A549 (cell line): ENCODE measurements around the gene MITF.

Source experiments
- BCL3 ChIP-seq: fragments of >200 bp; sonication (Bioruptor Twin); formaldehyde crosslinking; IDR thresholded peaks from 3 replicates; pipeline ENCODE4 v1.6.1; 2016
- CBX2 ChIP-seq: fragments of 200-600 bp; sonication (generic); IDR thresholded peaks from 2 replicates; pipeline ENCODE4 v1.6.1; 2016; ENCODE audit warnings: low read depth, mild to moderate bottlenecking, borderline replicate concordance
- CTCF ChIP-seq: fragments of >200 bp; sonication (Bioruptor Twin); formaldehyde crosslinking; IDR thresholded peaks from 3 replicates; pipeline ENCODE4 v1.5.1; 2016
- JUNB ChIP-seq: fragments of >200 bp; sonication (Bioruptor Twin); formaldehyde crosslinking; IDR thresholded peaks from 2 replicates; pipeline ENCODE4 v1.6.1; 2016
- MYC ChIP-seq: IDR thresholded peaks from 2 replicates; pipeline ENCODE4 v1.6.1; 2012; ENCODE audit warnings: mild to moderate bottlenecking, inconsistent platforms, low read length, improper control_type of control experiment, borderline replicate concordance
- POLR2A ChIP-seq: IDR thresholded peaks from 2 replicates; pipeline ENCODE4 v1.6.1; 2012; ENCODE audit warnings: mild to moderate bottlenecking, low read length
- ZC3H11A ChIP-seq: fragments of 450-650 bp; IDR thresholded peaks from 2 replicates; pipeline ENCODE4 v1.6.1; 2014; ENCODE audit warnings: antibody characterized with exemption, mild to moderate bottlenecking
- ZSCAN20 ChIP-seq: fragments of 250-450 bp; sonication (Bioruptor Pico); IDR thresholded peaks from 2 replicates; pipeline ENCODE4 v1.8.0; 2022; ENCODE audit warnings: mild to moderate bottlenecking, moderate library complexity
- TF ChIP-seq, protein P1 (sequence below): IDR thresholded peaks from 2 replicates; pipeline ENCODE4 v1.6.1; 2012

DNA sequence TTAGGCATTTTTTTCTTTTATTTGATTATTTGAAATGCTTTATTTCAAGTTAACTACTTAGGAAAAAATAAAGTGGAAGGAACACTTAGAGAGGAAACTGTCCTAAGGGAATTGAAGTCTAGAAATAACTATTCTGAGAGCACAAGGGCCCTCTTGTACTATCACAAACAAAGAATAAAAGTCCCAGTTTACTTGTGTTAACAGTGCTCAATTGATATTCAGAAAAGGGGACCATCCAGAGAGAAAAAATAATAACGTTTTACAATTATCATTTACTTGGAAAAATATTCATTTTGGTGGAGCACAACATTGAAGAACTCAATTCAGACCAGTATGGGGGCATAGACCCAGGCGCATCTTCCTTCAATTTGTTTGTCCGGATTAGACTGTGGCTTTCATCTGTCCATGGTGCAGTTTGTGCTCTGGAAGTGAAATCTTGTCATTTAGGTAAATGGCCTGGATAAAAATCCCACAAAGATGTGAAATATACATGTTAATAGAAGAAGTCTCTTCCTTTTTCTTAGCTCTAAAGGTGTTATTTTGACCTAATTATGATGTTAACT, 205.7 kb downstream of the MITF start:
- TF ChIP-seq BCL3 (no peak), CTCF (no peak), POLR2A (no peak), MYC (no peak), CBX2 (no peak), JUNB (no peak), ZC3H11A (no peak), ZSCAN20 (no peak)
- TF ChIP-seq, protein P1, sequence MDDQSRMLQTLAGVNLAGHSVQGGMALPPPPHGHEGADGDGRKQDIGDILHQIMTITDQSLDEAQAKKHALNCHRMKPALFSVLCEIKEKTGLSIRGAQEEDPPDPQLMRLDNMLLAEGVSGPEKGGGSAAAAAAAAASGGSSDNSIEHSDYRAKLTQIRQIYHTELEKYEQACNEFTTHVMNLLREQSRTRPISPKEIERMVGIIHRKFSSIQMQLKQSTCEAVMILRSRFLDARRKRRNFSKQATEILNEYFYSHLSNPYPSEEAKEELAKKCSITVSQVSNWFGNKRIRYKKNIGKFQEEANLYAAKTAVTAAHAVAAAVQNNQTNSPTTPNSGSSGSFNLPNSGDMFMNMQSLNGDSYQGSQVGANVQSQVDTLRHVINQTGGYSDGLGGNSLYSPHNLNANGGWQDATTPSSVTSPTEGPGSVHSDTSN, result no peak
